ENCODE measurements around the gene MPRIP. TPM values are rescaled to one million over a fixed set of nuclear protein-coding genes. Genes with fewer than 3 reads are reported as not detected.

The MPRIP gene
- total RNA-seq, 3 donors from 2014 or later, result 121 to 132 (median 132) TPM

DNA sequence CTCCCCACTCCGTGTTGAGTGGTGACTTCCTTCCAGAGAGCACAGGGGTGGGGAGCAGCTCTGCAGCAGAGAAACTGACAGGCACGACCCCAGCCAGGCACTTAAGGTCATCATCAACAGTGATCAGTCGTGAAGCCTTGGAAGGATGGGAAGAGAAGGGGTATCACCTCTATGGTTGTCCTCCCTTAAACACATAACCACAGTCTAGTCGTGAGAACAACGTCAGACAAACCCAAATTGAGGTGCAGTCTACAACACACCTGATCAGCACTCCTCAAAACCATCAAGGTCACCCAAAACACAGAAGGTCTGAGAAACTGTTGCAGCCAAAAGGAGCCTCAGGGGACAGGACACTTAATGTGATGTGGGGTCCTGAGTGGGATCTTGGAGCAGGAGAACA, 68.3 kb downstream of the MPRIP start:
- DNase-seq, result no peak
- Mint-ChIP-seq H3K4me3 (no peak overlapping the region), H3K27me3 (ENCODE audit: low read depth) (no peaks in the 10 kb centered on the region), H3K9me3 (no peaks in the 10 kb centered on the region), H3K4me1 (ENCODE audit: low read depth) (peaks cover 77% of the 10 kb centered on the region), H3K36me3 (ENCODE audit: insufficient read depth) (no peaks in the 10 kb centered on the region)
- peak in 1 of 2 donors; percentile 20 for ATAC-seq

DNA sequence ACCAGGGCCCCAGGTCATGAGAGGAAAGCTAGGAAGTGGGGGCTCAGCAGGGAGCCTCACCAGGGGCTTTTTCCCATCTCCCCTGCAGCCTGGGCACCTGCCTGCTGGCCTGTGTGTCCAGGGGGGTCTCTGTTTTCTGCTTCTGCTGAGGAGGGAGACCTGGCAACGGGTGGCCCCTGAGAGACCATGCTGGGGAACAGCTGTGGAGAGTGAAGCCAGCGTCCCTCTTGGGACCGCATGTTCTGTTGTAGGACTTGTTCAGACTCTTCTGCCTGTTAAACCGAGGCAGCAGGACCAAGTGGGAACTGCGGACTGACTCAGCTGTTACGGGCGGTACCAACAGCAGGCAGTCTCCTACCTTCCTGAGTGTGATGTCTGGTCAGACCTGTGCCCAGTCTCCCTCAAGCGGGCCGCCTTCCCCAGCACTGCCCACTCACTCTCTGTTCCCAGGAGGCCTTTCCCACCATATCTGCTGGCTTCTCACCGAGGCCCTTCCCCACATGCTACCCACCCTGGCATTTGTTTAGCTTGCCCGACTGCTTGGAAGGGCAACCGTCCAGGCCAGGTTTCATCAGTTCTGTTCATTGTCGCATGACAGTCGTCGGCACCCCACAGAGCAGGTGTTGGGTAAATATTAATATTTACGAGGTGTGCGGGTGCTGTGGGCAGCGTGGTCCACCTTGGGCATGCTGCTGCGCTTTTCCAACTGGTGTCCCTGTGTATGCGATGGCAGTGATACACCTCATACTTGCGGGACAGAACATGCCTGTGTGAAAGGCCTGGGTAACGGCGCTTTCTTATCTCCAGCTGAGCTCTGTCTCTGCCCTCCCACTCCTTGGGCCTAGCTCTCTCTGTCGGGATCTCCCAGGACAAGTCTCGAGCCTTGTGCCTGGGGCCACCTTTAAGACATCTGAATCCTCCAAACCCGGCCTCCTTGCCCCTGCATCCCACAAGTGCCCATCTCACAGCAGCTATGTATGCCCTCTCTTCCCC, 69.4 kb downstream of the MPRIP start:
- Mint-ChIP-seq H3K9me3 (no peaks in the 10 kb centered on the region), H3K27me3 (ENCODE audit: low read depth) (no peaks in the 10 kb centered on the region), H3K4me1 (ENCODE audit: low read depth) (peaks cover 80% of the 10 kb centered on the region), H3K36me3 (ENCODE audit: insufficient read depth) (no peaks in the 10 kb centered on the region), H3K4me3 (no peak overlapping the region)
- ATAC-seq (no peak), DNase-seq (no peak)

DNA sequence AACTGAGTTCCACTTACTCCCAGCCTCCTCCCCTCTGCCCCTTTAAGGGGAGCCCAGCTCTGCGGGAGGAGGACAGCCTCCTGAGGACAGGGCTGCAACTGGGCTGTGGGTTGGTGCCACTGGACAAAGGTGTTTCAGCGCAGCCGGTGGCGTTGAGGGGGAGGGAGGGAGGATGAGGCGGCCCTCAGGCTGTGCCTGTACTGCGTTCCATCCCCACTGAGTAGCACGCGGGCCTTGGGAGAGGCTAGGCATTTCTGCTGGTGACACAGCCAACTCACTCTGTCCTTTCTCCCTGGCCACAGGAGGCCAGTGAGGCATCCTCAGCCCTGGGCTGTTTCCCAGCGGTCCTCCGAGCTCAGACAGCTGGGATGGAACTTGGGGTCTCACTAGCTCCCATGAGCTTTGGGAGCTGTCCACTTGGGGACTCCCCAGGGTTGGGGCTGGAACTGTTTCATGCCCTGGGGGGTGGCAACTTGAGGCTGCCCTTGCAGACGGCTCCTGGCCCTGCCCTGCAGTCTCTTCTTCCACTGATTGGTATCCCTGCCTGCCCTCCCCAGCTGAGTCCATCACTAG, 70.5 kb downstream of the MPRIP start:
- Mint-ChIP-seq H3K4me3 (no peak overlapping the region), H3K9me3 (no peaks in the 10 kb centered on the region), H3K27me3 (ENCODE audit: low read depth) (no peaks in the 10 kb centered on the region), H3K4me1 (ENCODE audit: low read depth) (peaks cover 82% of the 10 kb centered on the region), H3K36me3 (ENCODE audit: insufficient read depth) (no peaks in the 10 kb centered on the region)
- ATAC-seq, result no peak
- no peak for DNase-seq

DNA sequence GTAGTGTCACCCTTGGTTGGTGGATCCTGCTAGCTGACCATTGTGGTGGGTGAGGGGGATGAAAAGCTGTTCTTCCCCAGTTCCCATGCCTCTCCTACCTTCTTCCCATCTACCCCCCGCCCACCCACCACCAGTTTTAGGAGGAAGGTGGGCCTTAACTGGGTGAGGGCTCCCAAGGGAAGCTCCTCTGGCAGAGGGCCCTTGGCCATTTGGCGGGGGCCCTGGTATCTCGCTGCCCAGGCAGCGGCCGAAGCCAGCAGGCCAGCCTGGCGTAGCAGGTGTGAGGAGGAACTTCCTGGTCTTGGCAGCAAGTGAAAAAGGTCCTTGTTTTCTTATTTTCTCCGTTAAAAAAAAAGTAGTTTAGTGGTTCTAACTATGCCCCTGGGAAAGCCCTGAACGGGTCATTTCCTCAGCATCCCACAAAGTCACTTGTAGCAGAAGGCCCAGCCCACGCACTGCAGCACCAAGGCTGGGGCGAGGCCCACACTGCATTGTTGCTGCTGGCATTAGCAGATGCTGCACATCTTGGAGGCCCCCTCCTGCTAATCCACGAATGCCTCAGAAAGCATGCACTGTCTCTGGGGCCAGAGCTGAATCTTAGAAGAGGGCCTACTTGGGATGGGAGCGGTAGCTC, 72.5 kb downstream of the MPRIP start:
- no peaks in the 10 kb centered on the region for H3K36me3 Mint-ChIP-seq (ENCODE audit: insufficient read depth)
- ATAC-seq (no peak), DNase-seq (no peak)
- H3K4me3 Mint-ChIP-seq, result no peak overlapping the region
- no peaks in the 10 kb centered on the region for H3K9me3 Mint-ChIP-seq
- H3K4me1 Mint-ChIP-seq (ENCODE audit: low read depth), result peaks cover 82% of the 10 kb centered on the region
- H3K27me3 Mint-ChIP-seq (ENCODE audit: low read depth), result no peaks in the 10 kb centered on the region

DNA sequence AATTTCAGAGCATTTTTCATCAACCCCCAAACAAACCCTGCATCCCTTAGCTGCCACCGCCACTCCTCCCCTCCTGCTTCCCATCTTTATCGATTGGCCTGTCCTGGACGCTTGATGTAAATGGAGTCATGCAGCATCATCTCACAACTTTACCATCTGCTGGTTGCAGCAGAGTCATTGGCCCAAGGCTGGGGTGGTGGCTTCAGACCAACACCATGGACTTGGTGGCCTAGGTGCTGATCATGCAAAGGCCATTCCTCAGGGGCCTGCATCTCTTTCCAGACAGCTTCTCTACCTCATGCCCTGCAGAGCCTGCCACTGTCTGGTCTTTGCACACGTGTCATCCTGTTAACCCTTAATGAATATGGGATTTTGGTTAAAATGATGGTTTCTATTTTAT, 73.4 kb downstream of the MPRIP start:
- Mint-ChIP-seq H3K9me3 (no peaks in the 10 kb centered on the region), H3K4me3 (no peak overlapping the region), H3K27me3 (ENCODE audit: low read depth) (no peaks in the 10 kb centered on the region), H3K36me3 (ENCODE audit: insufficient read depth) (no peaks in the 10 kb centered on the region), H3K4me1 (ENCODE audit: low read depth) (peaks cover 82% of the 10 kb centered on the region)
- DNase-seq, result no peak
- no peak for ATAC-seq

DNA sequence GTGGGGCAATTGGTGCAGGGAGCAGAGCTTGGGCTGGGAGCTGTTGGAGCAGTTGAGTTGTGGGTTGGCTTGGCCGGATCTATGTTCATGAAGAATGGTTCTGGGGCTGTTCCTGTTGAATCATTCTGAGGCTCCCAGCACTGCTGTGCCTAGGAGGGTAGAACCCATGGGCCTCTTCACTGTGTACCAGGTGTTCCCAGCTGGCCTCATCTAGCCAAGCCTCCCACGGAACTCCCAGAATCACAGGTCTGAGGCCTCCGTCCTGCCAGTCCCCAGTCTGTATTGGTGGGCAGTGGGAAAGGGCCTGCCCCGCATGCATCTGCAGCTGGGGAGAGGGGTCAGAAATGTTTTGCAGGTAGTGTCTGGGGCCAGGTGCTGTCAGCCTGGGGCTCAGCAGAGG, 74.1 kb downstream of the MPRIP start:
- Mint-ChIP-seq H3K36me3 (ENCODE audit: insufficient read depth) (no peaks in the 10 kb centered on the region), H3K27me3 (ENCODE audit: low read depth) (no peaks in the 10 kb centered on the region), H3K4me1 (ENCODE audit: low read depth) (peaks cover 83% of the 10 kb centered on the region), H3K9me3 (no peaks in the 10 kb centered on the region), H3K4me3 (no peak overlapping the region)
- DNase-seq, result no peak
- no peak for ATAC-seq

DNA sequence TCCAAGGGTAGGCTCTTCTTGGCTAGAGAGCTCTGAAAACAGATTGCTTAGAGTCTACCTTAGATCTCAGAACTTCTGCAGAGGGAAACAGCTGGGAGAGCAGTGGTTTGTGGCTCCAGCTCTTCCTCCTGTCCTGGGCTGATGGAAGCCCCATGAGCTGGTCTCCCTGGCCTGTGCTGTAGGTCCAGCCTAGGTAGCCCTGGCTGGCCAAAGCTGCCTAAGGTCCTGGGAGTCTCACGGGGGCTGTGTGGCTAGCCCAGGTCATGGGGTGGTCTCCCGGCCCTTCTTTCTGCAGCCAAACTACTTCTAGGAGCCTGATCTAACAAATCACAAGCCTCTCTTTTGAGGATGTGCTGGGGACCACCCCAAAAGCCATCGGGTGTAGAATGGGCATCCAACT, 75.7 kb downstream of the MPRIP start:
- Mint-ChIP-seq H3K4me3 (no peak overlapping the region), H3K9me3 (no peaks in the 10 kb centered on the region), H3K4me1 (ENCODE audit: low read depth) (peaks cover 88% of the 10 kb centered on the region), H3K27me3 (ENCODE audit: low read depth) (no peaks in the 10 kb centered on the region), H3K36me3 (ENCODE audit: insufficient read depth) (no peaks in the 10 kb centered on the region)
- no peak for ATAC-seq
- DNase-seq, result no peak

DNA sequence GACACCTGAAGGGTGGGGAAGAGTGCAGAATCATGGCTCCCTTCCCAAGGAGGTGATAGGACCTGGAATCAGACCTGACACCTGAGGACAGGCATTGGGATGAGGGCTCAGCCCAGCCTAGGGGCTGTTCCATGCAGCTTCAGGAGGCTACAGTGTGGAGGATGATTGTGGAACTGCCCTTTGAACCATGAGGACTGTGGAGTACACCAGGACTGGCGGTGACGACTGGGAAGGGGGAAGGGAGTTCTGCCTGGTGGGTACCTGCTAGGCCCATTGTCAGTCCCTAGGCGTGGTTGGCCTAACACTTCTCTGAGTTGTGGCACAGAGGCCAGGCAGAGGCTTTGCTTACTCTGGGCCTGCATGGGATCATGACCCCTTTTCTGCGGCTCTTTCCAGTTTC, 76.1 kb downstream of the MPRIP start:
- DNase-seq (no peak), ATAC-seq (no peak)
- no peaks in the 10 kb centered on the region for H3K9me3 Mint-ChIP-seq
- peaks cover 87% of the 10 kb centered on the region for H3K4me1 Mint-ChIP-seq (ENCODE audit: low read depth)
- H3K27me3 Mint-ChIP-seq (ENCODE audit: low read depth), result no peaks in the 10 kb centered on the region
- H3K36me3 Mint-ChIP-seq (ENCODE audit: insufficient read depth), result no peaks in the 10 kb centered on the region
- no peak overlapping the region for H3K4me3 Mint-ChIP-seq

DNA sequence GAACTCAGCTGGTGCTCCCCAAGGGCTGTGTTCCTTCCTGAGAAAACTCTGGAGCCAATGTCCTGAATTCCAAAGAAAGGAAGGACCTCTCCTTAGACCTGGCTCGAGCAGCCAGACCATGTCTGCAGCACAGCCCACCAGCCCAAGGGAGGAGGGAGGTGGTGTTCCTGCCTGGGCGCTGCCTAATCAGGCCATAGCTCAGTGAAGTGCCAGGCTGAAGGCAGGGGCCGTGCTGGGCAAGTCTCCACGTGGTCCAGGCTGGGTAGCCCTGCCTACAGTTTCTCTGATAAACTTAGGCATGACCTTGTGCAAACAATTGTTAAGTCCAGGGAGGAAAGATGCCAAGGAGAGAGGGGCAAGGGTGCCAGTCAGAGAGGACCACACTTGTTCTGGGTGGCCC, 76.8 kb downstream of the MPRIP start:
- Mint-ChIP-seq H3K27me3 (ENCODE audit: low read depth) (no peaks in the 10 kb centered on the region), H3K4me3 (no peak overlapping the region), H3K9me3 (no peaks in the 10 kb centered on the region), H3K36me3 (ENCODE audit: insufficient read depth) (no peaks in the 10 kb centered on the region), H3K4me1 (ENCODE audit: low read depth) (peaks cover 88% of the 10 kb centered on the region)
- no peak for DNase-seq
- peak; percentile 3 for ATAC-seq

DNA sequence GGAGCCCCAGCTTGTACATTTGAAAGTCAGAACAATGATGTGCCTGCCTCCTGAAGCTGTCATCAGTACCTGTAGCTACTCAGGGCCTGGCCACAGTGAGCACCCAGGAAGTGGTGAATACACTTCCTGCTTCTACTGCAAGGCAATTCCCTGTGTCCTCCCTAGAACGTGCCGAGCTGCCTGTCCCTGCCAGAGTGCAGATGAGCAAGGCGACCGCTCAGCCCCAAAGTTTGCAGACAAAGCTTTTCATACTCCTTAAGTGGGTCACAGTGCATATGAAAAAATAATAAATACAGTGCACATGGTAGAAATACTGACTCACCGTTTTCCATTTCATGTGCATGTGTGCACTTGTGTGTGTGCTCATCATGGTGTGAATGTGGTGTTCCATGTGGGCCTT, 77.3 kb downstream of the MPRIP start:
- Mint-ChIP-seq H3K9me3 (no peaks in the 10 kb centered on the region), H3K4me1 (ENCODE audit: low read depth) (peaks cover 88% of the 10 kb centered on the region), H3K36me3 (ENCODE audit: insufficient read depth) (no peaks in the 10 kb centered on the region), H3K27me3 (ENCODE audit: low read depth) (no peaks in the 10 kb centered on the region), H3K4me3 (no peak overlapping the region)
- DNase-seq, result peak; percentile 55
- ATAC-seq, result peak; percentile 93

DNA sequence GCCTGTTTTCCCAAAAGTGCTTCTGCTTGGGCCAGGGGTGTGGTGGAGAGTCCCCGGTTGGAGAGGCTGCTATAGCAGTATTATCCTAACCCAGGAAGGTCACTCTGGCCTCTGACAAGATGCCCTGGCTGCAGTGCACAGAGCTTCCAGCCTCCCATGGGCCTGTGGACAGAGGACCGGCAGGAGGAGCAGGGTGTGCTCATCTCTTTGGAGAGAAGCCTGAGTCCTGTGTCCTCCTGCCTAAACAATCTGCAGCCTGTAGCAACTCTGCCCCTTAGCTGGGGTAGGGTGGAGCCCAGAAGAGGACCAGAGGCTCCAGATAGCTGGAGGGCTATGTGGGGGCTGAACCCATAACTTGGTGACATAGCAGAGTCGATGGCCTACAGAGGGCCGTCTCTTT, 78.0 kb downstream of the MPRIP start:
- no peaks in the 10 kb centered on the region for H3K9me3 Mint-ChIP-seq
- no peak overlapping the region for H3K4me3 Mint-ChIP-seq
- no peaks in the 10 kb centered on the region for H3K27me3 Mint-ChIP-seq (ENCODE audit: low read depth)
- no peaks in the 10 kb centered on the region for H3K36me3 Mint-ChIP-seq (ENCODE audit: insufficient read depth)
- peaks cover 88% of the 10 kb centered on the region for H3K4me1 Mint-ChIP-seq (ENCODE audit: low read depth)
- ATAC-seq, result no peak
- DNase-seq, result no peak

DNA sequence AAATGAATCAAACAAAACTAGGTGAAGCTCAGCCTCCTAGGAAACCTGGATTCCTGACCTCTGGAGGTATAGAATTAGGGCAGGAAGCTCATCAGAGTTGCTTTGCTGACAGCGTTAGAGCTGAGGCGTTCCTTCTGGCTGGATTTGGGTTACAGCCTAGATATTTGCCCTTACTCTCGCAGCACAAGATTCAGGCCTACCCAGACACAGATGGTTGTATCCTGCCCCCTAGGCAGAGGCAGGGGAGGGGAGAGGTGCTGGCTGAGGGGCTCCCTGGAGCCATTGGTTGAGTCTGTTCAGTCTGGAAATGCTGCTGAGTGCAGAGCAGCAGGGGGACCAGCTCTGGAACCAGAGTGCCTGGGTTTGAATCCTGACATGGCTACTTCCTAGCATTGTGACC, 78.4 kb downstream of the MPRIP start:
- Mint-ChIP-seq H3K27me3 (ENCODE audit: low read depth) (no peaks in the 10 kb centered on the region), H3K4me1 (ENCODE audit: low read depth) (peaks cover 88% of the 10 kb centered on the region), H3K9me3 (no peaks in the 10 kb centered on the region), H3K4me3 (no peak overlapping the region), H3K36me3 (ENCODE audit: insufficient read depth) (no peaks in the 10 kb centered on the region)
- DNase-seq (no peak), ATAC-seq (no peak)

DNA sequence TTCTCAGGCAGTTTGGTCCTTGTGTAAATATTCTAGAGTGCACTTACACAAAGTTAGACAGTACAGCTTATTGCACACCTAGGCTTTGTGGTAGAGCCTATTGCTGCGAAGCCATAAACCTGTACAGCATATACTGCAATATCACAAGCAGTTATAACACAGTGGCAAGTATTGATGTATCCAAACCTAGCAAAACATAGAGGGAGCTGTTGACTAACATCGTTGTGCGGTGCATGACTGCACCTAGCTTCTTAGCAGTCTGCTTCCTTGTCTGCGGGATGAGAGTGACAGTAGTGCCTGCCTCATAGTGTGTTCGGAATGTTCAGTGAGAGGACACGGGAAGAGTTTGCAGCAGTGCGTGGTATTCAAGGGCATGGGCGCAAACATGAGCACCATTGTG, 78.9 kb downstream of the MPRIP start:
- no peaks in the 10 kb centered on the region for H3K27me3 Mint-ChIP-seq (ENCODE audit: low read depth)
- no peaks in the 10 kb centered on the region for H3K36me3 Mint-ChIP-seq (ENCODE audit: insufficient read depth)
- H3K4me3 Mint-ChIP-seq, result no peak overlapping the region
- no peak for DNase-seq
- H3K9me3 Mint-ChIP-seq, result no peaks in the 10 kb centered on the region
- H3K4me1 Mint-ChIP-seq (ENCODE audit: low read depth), result peaks cover 89% of the 10 kb centered on the region
- no peak for ATAC-seq

DNA sequence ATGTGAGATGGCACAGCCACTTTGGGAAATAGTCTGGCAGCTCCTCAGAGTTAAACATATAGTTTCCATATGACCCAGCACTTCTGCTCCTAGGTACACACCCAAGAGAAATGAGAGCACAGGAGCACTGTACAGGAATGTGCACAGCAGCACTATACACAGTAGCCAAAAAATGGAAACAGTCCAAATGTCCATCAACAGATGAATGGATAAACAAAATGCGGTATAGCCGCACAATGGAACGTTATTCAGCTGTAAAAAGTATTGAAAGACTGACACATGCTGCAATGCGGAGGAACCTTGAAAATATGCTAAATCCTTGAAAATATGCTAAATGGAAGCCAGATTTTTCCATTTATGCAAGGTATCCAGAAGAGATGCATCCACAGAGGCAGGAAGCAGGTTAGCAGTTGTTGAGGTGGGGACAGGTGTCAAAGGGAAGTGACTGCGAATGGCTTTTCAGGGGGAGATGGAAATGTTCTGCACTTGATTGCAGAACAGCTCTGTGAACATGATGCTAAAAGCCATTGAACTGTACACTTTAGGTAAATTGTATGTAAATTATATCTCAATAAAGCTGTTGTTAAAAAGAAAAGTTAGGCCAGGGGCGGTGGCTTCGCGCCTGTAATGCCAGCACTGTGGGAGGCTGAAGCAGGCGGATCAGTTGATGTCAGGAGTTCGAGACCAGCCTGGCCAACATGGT, 80.7 kb downstream of the MPRIP start:
- Mint-ChIP-seq H3K9me3 (no peaks in the 10 kb centered on the region), H3K4me1 (ENCODE audit: low read depth) (peaks cover 85% of the 10 kb centered on the region), H3K27me3 (ENCODE audit: low read depth) (no peaks in the 10 kb centered on the region), H3K36me3 (ENCODE audit: insufficient read depth) (no peaks in the 10 kb centered on the region), H3K4me3 (no peak overlapping the region)
- ATAC-seq, result no peak
- DNase-seq, result no peak
